Neural cell (in vitro differentiated cells): ENCODE measurements around the gene CABCOCO1.
"Not testable (repeated sequence)": the region's sequence is repeated elsewhere in the genome, so short reads cannot be mapped to it uniquely, and the experiment has no call there.

Experiments used
- CTCF ChIP-seq: fragments of 450-650 bp; IDR thresholded peaks from 2 replicates; pipeline ENCODE4 v1.5.1; 2014; ENCODE audit warnings: antibody characterized with exemption, mild to moderate bottlenecking, moderate library complexity; ENCODE audit not compliant: poor library complexity, severe bottlenecking
- EP300 ChIP-seq: fragments of 450-650 bp; conservative IDR thresholded peaks from 2 replicates; pipeline ENCODE4 v1.6.1; 2014; ENCODE audit warnings: antibody characterized with exemption, mild to moderate bottlenecking, moderate library complexity; ENCODE audit not compliant: poor library complexity, severe bottlenecking
- EZH2 ChIP-seq: fragments of 200-600, 300-800 bp; shearing (Covaris generic), sonication (generic); IDR thresholded peaks from 2 replicates; pipeline ENCODE4 v1.6.1; 2014; ENCODE audit warnings: antibody characterized with exemption, low read length, borderline replicate concordance, mild to moderate bottlenecking; ENCODE audit not compliant: insufficient read depth, poor library complexity, severe bottlenecking
- MXI1 ChIP-seq: fragments of 450-650 bp; conservative IDR thresholded peaks from 2 replicates; pipeline ENCODE4 v1.6.1; 2014; ENCODE audit warnings: antibody characterized with exemption, mild to moderate bottlenecking; ENCODE audit not compliant: poor library complexity, severe bottlenecking
- POLR2AphosphoS5 ChIP-seq: IDR thresholded peaks from 2 replicates; pipeline ENCODE4 v1.6.1; 2012
- RAD21 ChIP-seq: fragments of 450-650 bp; conservative IDR thresholded peaks from 2 replicates; pipeline ENCODE4 v1.6.1; 2014; ENCODE audit warnings: antibody characterized with exemption, mild to moderate bottlenecking, moderate library complexity
- REST ChIP-seq: IDR thresholded peaks from 2 replicates; pipeline ENCODE4 v1.6.1; 2012; ENCODE audit warnings: borderline replicate concordance
- SMC3 ChIP-seq: fragments of 450-650 bp; conservative IDR thresholded peaks from 2 replicates; pipeline ENCODE4 v1.6.1; 2014; ENCODE audit warnings: antibody characterized with exemption, mild to moderate bottlenecking, moderate library complexity; ENCODE audit not compliant: poor library complexity
- TAF1 ChIP-seq: IDR thresholded peaks from 2 replicates; pipeline ENCODE4 v1.6.1; 2012; ENCODE audit warnings: low read depth

GRCh38 chr10:61719475-61719874, 56.7 kb downstream of the CABCOCO1 start:
- not testable (repeated sequence) for TF ChIP-seq CTCF, MXI1, POLR2AphosphoS5, EZH2, EP300, TAF1, RAD21, REST, SMC3
